Glutamatergic neuron (in vitro differentiated cells): Measurements from ENCODE around the gene PFDN1. TPM values are rescaled to one million over a fixed set of nuclear protein-coding genes. Genes with fewer than 3 reads are reported as not detected.
A peak's percentile ranks its signal among the peaks of the same experiment; 100 is the strongest.

Experiments used
- DNase-seq: peaks from one replicate; pipeline ENCODE4 v3.0.0; 2022
- H3K27ac Mint-ChIP-seq: one replicate; pipeline ENCODE4 v1.8.0; 2020; ENCODE audit warnings: mild to moderate bottlenecking, mixed read lengths, inconsistent platforms; ENCODE audit not compliant: unreplicated experiment
- H3K27me3 Mint-ChIP-seq: one replicate; pipeline ENCODE4 v1.8.0; 2020; ENCODE audit warnings: mild to moderate bottlenecking, moderate library complexity, mixed read lengths, inconsistent platforms; ENCODE audit not compliant: unreplicated experiment
- H3K36me3 Mint-ChIP-seq: one replicate; pipeline ENCODE4 v1.8.0; 2020; ENCODE audit warnings: mild to moderate bottlenecking, mixed read lengths, inconsistent platforms; ENCODE audit not compliant: unreplicated experiment
- H3K4me1 Mint-ChIP-seq: one replicate; pipeline ENCODE4 v1.8.0; 2020; ENCODE audit warnings: mild to moderate bottlenecking, low read depth, mixed read lengths, inconsistent platforms; ENCODE audit not compliant: unreplicated experiment
- H3K4me3 Mint-ChIP-seq: one replicate; pipeline ENCODE4 v1.8.0; 2020; ENCODE audit warnings: mild to moderate bottlenecking, mixed read lengths, inconsistent platforms; ENCODE audit not compliant: unreplicated experiment
- H3K9me3 Mint-ChIP-seq: one replicate; pipeline ENCODE4 v1.8.0; 2020; ENCODE audit warnings: mild to moderate bottlenecking, moderate library complexity, mixed read lengths, inconsistent platforms; ENCODE audit not compliant: unreplicated experiment
- total RNA-seq: library from RNA; stranded (reverse); fragmentation: NEBNext Ultra II Directional; extraction: Animal tissue kit (Norgen Biotek cat#: 25700); gene quantifications from one replicate; pipeline ENCODE4 v1.2.1, GENCODE V29; 2021; ENCODE audit not compliant: unreplicated experiment
- TF ChIP-seq, protein P1 (sequence below): fragments of 200-600 bp; sonication (generic); IDR thresholded peaks from one replicate; pipeline ENCODE4 v1.5.0; 2021; ENCODE audit not compliant: partially characterized antibody, unreplicated experiment

The PFDN1 gene
- total RNA-seq, 1 donor from 2014 or later, result 67.7 TPM

DNA sequence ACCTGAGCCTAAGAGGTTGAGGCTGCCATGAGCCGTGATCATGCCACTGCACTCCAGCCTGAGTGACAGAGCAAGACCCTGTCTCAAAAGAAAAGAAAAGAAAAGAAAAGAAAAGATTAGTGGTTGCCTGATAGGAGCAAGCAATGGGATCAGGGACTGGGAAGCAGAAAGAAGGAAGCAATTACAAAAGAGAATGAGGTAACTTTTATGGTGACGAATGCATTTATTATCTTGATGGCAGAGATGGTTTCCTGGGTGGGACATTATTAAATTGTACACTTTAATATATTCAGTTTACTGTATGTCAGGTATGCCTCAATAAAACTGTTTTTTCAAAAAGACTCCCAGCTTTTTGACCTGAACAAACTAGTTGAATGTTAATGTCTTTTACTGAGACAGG lies 7.5 kb upstream of the PFDN1 start:
- H3K27me3 Mint-ChIP-seq, result no peaks in the 10 kb centered on the region

DNA sequence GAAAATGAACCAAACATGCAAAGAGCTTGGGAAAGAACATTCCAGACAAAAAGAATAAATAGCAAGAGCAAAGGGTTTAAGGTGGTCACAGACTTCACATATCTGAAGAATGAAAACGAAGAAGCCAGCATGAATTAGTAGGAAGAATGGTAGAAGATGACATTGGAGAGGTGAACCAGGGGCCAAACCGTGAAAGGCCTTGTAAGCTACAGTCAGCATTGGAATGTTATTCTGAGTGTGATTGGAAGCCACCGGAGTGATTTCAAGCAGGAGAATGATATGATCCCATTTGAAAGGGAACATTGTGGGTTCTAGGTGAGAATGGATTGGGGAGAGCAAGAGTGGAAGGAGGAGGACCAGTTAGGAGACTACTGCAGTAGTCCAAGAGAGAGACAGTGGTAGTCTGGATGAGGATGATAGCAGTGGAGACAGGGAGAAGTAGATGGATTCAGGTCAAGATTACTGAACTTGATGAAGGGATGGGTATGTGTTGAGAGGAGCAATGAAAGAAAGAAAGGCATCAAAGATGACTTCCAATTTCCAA lies 6.9 kb upstream of the PFDN1 start:
- Mint-ChIP-seq H3K9me3 (no peaks in the 10 kb centered on the region), H3K27ac (no peak overlapping the region), H3K4me1 (no peaks in the 10 kb centered on the region)

More for the DNA sequence above, 7.5 kb upstream of the PFDN1 start:
- Mint-ChIP-seq H3K4me3 (no peak overlapping the region), H3K27ac (no peak overlapping the region), H3K4me1 (no peaks in the 10 kb centered on the region), H3K36me3 (no peaks in the 10 kb centered on the region), H3K9me3 (no peaks in the 10 kb centered on the region)
- no peak for DNase-seq
- TF ChIP-seq, protein P1, sequence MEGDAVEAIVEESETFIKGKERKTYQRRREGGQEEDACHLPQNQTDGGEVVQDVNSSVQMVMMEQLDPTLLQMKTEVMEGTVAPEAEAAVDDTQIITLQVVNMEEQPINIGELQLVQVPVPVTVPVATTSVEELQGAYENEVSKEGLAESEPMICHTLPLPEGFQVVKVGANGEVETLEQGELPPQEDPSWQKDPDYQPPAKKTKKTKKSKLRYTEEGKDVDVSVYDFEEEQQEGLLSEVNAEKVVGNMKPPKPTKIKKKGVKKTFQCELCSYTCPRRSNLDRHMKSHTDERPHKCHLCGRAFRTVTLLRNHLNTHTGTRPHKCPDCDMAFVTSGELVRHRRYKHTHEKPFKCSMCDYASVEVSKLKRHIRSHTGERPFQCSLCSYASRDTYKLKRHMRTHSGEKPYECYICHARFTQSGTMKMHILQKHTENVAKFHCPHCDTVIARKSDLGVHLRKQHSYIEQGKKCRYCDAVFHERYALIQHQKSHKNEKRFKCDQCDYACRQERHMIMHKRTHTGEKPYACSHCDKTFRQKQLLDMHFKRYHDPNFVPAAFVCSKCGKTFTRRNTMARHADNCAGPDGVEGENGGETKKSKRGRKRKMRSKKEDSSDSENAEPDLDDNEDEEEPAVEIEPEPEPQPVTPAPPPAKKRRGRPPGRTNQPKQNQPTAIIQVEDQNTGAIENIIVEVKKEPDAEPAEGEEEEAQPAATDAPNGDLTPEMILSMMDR, result no peak

DNA sequence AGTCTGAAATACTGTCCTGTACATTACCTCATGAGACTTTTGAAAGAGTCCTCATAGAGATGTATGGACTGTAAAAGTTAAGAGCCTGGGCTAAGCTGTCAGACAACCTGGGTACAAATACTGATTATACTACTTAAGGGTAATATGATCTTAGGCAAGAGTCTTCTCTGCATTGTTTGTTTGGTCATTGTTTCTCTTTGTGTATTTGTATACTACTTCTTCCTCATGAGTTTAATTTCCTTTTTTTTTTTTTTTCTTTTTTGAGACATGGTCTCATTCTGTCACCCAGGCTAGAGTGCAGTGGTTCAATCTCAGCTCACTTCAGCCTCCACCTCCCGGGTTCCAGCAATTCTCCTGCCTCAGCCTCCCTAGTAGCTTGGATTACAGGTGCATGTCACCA lies 2.6 kb upstream of the PFDN1 start:
- no peak overlapping the region for H3K27ac Mint-ChIP-seq
- no peak overlapping the region for H3K4me3 Mint-ChIP-seq
- H3K27me3 Mint-ChIP-seq, result no peaks in the 10 kb centered on the region
- peaks cover 9% of the 10 kb centered on the region for H3K4me1 Mint-ChIP-seq
- DNase-seq, result no peak
- TF ChIP-seq, protein P1, result no peak
- H3K36me3 Mint-ChIP-seq, result no peaks in the 10 kb centered on the region
- no peaks in the 10 kb centered on the region for H3K9me3 Mint-ChIP-seq

More for the DNA sequence above, 6.9 kb upstream of the PFDN1 start:
- Mint-ChIP-seq H3K36me3 (no peaks in the 10 kb centered on the region), H3K27me3 (no peaks in the 10 kb centered on the region), H3K4me3 (no peak overlapping the region)
- TF ChIP-seq, protein P1, result no peak
- DNase-seq, result no peak

DNA sequence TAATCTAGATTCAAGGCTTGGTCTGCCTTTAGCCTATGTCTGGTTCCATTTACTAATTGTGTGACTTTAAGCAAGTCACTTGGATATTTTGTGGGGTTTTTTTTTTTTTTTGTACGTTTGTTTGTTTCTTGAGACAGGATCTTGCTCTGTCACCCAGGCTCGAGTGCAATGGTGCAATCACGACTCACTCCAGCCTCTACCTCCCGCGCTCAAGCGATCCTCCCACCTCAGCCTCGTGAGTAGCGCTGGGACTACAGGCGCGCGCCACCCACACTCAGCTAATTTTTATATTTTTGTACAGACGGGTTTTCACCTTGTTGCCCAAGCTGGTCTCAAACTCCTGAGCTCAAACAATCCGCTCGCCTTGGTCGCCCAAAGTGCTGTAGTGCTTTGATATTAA lies 1.1 kb upstream of the PFDN1 start:
- Mint-ChIP-seq H3K27ac (no peak overlapping the region), H3K4me3 (no peak overlapping the region), H3K9me3 (no peaks in the 10 kb centered on the region), H3K27me3 (no peaks in the 10 kb centered on the region), H3K4me1 (peaks cover 9% of the 10 kb centered on the region), H3K36me3 (no peaks in the 10 kb centered on the region)
- TF ChIP-seq, protein P1, result no peak
- DNase-seq, result no peak

DNA sequence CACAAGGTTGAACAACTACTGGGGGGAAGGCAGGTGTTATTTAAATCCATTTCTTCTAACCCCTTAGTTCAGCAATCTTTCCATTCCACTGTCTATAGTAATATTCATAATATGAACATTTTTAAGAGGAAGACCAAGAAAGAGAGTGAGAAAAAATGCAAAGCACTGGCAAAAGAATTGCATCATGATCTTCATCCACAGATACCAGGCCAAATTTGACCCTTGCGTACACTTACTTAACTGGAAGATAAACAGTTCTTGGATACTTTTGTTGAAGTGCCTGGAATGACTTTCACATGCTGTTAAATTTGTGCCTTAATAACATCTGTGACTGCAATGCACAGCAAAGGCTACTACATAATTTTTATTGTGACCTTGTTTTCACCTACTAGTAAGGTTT lies 1.8 kb downstream of the PFDN1 start:
- no peaks in the 10 kb centered on the region for H3K9me3 Mint-ChIP-seq
- TF ChIP-seq, protein P1, result no peak
- H3K4me3 Mint-ChIP-seq, result peak overlapping the region; percentile 96
- H3K36me3 Mint-ChIP-seq, result no peaks in the 10 kb centered on the region
- DNase-seq, result no peak
- peaks cover 13% of the 10 kb centered on the region for H3K4me1 Mint-ChIP-seq
- H3K27me3 Mint-ChIP-seq, result peaks cover 2% of the 10 kb centered on the region
- no peak overlapping the region for H3K27ac Mint-ChIP-seq
